ENCODE measurements around the gene VRK1. TPM values are rescaled to one million over a fixed set of nuclear protein-coding genes. Genes with fewer than 3 reads are reported as not detected.

The VRK1 gene
- total and polyA plus RNA-seq, 2 of the 4 experiments (the other 2 are of a cell fraction) = 14.2 to 19.9 TPM

DNA sequence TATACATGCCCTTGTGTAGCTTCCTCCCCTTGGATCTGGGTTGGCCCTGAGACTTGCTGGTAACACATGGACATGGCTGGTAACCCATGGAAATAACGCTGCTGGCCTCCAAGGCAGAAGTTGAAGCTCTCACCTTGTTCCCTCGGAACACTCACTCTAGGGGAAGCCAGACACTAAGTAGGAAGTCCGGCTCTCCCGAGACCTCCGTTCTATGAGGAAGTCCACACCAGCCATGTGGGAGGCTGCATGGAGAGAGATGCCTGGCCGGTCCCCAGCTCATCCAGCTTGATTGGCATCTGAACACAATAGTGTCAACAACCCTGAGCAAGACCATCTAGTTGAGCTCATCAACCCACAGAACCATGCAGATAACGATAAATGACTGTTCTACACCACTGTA lies 39.7 kb upstream of the VRK1 start:
- CTCF ChIA-PET = no interaction called here
- Histone ChIP-seq H2BK15ac (ENCODE audit: low read depth, low read length) (no peak overlapping the region), H3K23ac (ENCODE audit: low read depth, low read length) (no peak overlapping the region), H3K9me3 (ENCODE audit: control insufficient read depth, insufficient read depth, low read length) (no peaks in the 10 kb centered on the region), H3K27ac (ENCODE audit: insufficient read depth, low read length) (no peak overlapping the region), H3K18ac (ENCODE audit: low read depth, low read length) (no peak overlapping the region), H2AK9ac (replicated peaks; ENCODE audit: low read depth, low read length, poor library complexity) (no peak overlapping the region), H2BK5ac (ENCODE audit: low read depth, low read length, poor library complexity, severe bottlenecking) (no peak overlapping the region), H3K56ac (ENCODE audit: extremely low read depth, insufficient read depth, low read length) (no peak overlapping the region), H2AFZ (replicated peaks; ENCODE audit: low read length, poor library complexity) (no peak overlapping the region), H4K91ac (ENCODE audit: insufficient read depth, low read depth, low read length) (no peak overlapping the region), H3K4me1 (ENCODE audit: control insufficient read depth, insufficient read depth, low read length) (no peaks in the 10 kb centered on the region), H3K4ac (ENCODE audit: low read depth, low read length) (no peak overlapping the region), H3K4me2 (ENCODE audit: low read depth, low read length) (no peak overlapping the region), H4K8ac (ENCODE audit: low read depth in 2 of 2, low read length in 2 of 2) (no peak overlapping the region), H4K20me1 (ENCODE audit: insufficient read depth, low read length) (no peaks in the 10 kb centered on the region), H2BK20ac (ENCODE audit: low read depth, low read length) (no peak overlapping the region), H4K5ac (ENCODE audit: low read depth, low read length) (no peak overlapping the region), H2BK120ac (ENCODE audit: low read depth, low read length) (no peak overlapping the region), H3K79me1 (ENCODE audit: low read depth in 1 of 2, low read length in 2 of 2) (no peaks in the 10 kb centered on the region), H3K36me3 (ENCODE audit: control insufficient read depth, insufficient read depth, low read length) (no peaks in the 10 kb centered on the region), H2AK5ac (ENCODE audit: low read depth, low read length) (no peak overlapping the region), H3K14ac (replicated peaks; ENCODE audit: low read depth, low read length) (no peak overlapping the region), H3K9ac (ENCODE audit: low read depth, low read length) (no peak overlapping the region), H3K27me3 (ENCODE audit: control insufficient read depth, insufficient read depth, low read length) (peaks cover 3% of the 10 kb centered on the region; the same call in 1 of the 2 replicates), H3K9me1 (ENCODE audit: insufficient read depth, low read length) (no peaks in the 10 kb centered on the region), H3K4me3 (ENCODE audit: insufficient read depth, low read depth, low read length) (no peak overlapping the region)
- intact Hi-C loops (cut with micrococcal nuclease) (no loop called here), dilution Hi-C loops (cut with HindIII; ENCODE audit: low sequenced_read_pairs, unreplicated experiment) (no loop called here), in situ Hi-C loops (cut with MboI; ENCODE audit: low sequenced_read_pairs) (no loop called here)
- DNase-seq (no peak), ATAC-seq (ENCODE audit: low read depth) (no peak)
- WGBS, 2 experiments (ENCODE audit: extremely low coverage in 2 of 2, insufficient read length in 1 of 2) = 83% methylated on average over 1 of the region's 7 CpGs; no CpG with 5 or more reads in 1 of the 2 experiments
- no TSS peak for BruUV-seq (replicated peaks)
- POLR2A ChIA-PET (ENCODE audit: unreplicated experiment) = no interaction called here
- no peak for TF ChIP-seq MAFK (IDR thresholded peaks at IDR 0.05; ENCODE audit: low read depth, low read length)
- TF ChIP-seq MAZ (IDR thresholded peaks at IDR 0.05; ENCODE audit: borderline replicate concordance, low read depth, low read length) = no peak
- TF ChIP-seq, protein P1, sequence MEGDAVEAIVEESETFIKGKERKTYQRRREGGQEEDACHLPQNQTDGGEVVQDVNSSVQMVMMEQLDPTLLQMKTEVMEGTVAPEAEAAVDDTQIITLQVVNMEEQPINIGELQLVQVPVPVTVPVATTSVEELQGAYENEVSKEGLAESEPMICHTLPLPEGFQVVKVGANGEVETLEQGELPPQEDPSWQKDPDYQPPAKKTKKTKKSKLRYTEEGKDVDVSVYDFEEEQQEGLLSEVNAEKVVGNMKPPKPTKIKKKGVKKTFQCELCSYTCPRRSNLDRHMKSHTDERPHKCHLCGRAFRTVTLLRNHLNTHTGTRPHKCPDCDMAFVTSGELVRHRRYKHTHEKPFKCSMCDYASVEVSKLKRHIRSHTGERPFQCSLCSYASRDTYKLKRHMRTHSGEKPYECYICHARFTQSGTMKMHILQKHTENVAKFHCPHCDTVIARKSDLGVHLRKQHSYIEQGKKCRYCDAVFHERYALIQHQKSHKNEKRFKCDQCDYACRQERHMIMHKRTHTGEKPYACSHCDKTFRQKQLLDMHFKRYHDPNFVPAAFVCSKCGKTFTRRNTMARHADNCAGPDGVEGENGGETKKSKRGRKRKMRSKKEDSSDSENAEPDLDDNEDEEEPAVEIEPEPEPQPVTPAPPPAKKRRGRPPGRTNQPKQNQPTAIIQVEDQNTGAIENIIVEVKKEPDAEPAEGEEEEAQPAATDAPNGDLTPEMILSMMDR (conservative IDR thresholded peaks at IDR 0.05; ENCODE audit: low read depth, low read length) = no peak
- no peak for TF ChIP-seq RCOR1 (IDR thresholded peaks at IDR 0.05; ENCODE audit: insufficient replicate concordance, low read length)
